ENCODE measurements around the gene RASAL1. TPM values are rescaled to one million over a fixed set of nuclear protein-coding genes. Genes with fewer than 3 reads are reported as not detected.

The RASAL1 gene
- total RNA-seq, 1 experiment from 2014 or later, result 8.1 TPM

DNA sequence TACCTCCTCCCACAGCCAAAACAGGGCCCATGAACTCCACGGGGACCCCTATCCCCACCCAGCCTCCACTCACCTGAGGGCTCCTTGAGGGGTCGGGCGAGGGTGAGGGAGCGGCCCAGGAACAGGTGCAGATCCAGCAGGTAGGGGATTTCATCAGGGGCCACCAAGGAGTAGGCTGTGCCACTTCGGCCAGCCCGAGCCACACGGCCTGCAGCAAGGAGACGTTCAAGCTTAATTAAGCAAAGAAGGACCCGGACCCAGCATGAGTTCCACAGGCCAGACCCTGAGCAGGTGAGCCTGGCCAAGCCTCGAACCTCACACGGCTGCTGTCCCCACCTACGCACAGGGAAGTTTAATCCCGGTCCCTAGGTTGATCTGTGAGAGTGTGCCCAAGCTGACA, 34.1 kb upstream of the RASAL1 start:
- CTCF ChIA-PET, result no interaction called here
- ATAC-seq (no peak), DNase-seq (ENCODE audit: low spot score) (no peak)
- Mint-ChIP-seq H3K4me1 (no peaks in the 10 kb centered on the region), H3K27ac (no peak overlapping the region), H3K27me3 (ENCODE audit: low read depth) (no peaks in the 10 kb centered on the region), H3K36me3 (peaks cover 65% of the 10 kb centered on the region), H3K4me3 (no peak overlapping the region), H3K9me3 (no peaks in the 10 kb centered on the region)
- POLR2A ChIA-PET, result no interaction called here
- TF ChIP-seq JUN (CRISPR knock-in tag; IDR thresholded peaks at IDR 0.05) (no peak), TEAD4 (CRISPR knock-in tag; IDR thresholded peaks at IDR 0.05) (no peak), ZNF121 (CRISPR knock-in tag; IDR thresholded peaks at IDR 0.05) (no peak), GTF2I (CRISPR knock-in tag; conservative IDR thresholded peaks at IDR 0.05) (no peak), MYBL2 (CRISPR knock-in tag; IDR thresholded peaks at IDR 0.05) (no peak), TEAD1 (CRISPR knock-in tag; IDR thresholded peaks at IDR 0.05) (no peak), SMAD3 (CRISPR knock-in tag; IDR thresholded peaks at IDR 0.05; ENCODE audit: borderline replicate concordance) (no peak), CTCF (IDR thresholded peaks at IDR 0.05) (no peak), ZNF423 (CRISPR knock-in tag; IDR thresholded peaks at IDR 0.05) (no peak), GRHL2 (CRISPR knock-in tag; IDR thresholded peaks at IDR 0.05; ENCODE audit: insufficient replicate concordance, severe bottlenecking) (no peak)
- TF ChIP-seq, protein P1, sequence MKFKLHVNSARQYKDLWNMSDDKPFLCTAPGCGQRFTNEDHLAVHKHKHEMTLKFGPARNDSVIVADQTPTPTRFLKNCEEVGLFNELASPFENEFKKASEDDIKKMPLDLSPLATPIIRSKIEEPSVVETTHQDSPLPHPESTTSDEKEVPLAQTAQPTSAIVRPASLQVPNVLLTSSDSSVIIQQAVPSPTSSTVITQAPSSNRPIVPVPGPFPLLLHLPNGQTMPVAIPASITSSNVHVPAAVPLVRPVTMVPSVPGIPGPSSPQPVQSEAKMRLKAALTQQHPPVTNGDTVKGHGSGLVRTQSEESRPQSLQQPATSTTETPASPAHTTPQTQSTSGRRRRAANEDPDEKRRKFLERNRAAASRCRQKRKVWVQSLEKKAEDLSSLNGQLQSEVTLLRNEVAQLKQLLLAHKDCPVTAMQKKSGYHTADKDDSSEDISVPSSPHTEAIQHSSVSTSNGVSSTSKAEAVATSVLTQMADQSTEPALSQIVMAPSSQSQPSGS (CRISPR knock-in tag; IDR thresholded peaks at IDR 0.05; ENCODE audit: borderline replicate concordance, low read depth), result no peak
- TF ChIP-seq, protein P2, sequence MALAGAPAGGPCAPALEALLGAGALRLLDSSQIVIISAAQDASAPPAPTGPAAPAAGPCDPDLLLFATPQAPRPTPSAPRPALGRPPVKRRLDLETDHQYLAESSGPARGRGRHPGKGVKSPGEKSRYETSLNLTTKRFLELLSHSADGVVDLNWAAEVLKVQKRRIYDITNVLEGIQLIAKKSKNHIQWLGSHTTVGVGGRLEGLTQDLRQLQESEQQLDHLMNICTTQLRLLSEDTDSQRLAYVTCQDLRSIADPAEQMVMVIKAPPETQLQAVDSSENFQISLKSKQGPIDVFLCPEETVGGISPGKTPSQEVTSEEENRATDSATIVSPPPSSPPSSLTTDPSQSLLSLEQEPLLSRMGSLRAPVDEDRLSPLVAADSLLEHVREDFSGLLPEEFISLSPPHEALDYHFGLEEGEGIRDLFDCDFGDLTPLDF (CRISPR knock-in tag; IDR thresholded peaks at IDR 0.05), result no peak
- TF ChIP-seq, protein P3, sequence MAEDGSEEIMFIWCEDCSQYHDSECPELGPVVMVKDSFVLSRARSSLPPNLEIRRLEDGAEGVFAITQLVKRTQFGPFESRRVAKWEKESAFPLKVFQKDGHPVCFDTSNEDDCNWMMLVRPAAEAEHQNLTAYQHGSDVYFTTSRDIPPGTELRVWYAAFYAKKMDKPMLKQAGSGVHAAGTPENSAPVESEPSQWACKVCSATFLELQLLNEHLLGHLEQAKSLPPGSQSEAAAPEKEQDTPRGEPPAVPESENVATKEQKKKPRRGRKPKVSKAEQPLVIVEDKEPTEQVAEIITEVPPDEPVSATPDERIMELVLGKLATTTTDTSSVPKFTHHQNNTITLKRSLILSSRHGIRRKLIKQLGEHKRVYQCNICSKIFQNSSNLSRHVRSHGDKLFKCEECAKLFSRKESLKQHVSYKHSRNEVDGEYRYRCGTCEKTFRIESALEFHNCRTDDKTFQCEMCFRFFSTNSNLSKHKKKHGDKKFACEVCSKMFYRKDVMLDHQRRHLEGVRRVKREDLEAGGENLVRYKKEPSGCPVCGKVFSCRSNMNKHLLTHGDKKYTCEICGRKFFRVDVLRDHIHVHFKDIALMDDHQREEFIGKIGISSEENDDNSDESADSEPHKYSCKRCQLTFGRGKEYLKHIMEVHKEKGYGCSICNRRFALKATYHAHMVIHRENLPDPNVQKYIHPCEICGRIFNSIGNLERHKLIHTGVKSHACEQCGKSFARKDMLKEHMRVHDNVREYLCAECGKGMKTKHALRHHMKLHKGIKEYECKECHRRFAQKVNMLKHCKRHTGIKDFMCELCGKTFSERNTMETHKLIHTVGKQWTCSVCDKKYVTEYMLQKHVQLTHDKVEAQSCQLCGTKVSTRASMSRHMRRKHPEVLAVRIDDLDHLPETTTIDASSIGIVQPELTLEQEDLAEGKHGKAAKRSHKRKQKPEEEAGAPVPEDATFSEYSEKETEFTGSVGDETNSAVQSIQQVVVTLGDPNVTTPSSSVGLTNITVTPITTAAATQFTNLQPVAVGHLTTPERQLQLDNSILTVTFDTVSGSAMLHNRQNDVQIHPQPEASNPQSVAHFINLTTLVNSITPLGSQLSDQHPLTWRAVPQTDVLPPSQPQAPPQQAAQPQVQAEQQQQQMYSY (CRISPR knock-in tag; IDR thresholded peaks at IDR 0.05), result no peak
- TF ChIP-seq, protein P4, sequence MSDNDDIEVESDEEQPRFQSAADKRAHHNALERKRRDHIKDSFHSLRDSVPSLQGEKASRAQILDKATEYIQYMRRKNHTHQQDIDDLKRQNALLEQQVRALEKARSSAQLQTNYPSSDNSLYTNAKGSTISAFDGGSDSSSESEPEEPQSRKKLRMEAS (CRISPR knock-in tag; IDR thresholded peaks at IDR 0.05), result no peak
- TF ChIP-seq, protein P5, sequence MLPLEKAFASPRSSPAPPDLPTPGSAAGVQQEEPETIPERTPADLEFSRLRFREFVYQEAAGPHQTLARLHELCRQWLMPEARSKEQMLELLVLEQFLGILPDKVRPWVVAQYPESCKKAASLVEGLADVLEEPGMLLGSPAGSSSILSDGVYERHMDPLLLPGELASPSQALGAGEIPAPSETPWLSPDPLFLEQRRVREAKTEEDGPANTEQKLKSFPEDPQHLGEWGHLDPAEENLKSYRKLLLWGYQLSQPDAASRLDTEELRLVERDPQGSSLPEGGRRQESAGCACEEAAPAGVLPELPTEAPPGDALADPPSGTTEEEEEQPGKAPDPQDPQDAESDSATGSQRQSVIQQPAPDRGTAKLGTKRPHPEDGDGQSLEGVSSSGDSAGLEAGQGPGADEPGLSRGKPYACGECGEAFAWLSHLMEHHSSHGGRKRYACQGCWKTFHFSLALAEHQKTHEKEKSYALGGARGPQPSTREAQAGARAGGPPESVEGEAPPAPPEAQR (CRISPR knock-in tag; IDR thresholded peaks at IDR 0.05), result no peak

- no peak for TF ChIP-seq ATF6 (CRISPR knock-in tag; IDR thresholded peaks at IDR 0.05)
- no peak for TF ChIP-seq CBFB (CRISPR knock-in tag; IDR thresholded peaks at IDR 0.05; ENCODE audit: low read depth)
- no peak for TF ChIP-seq ZNF416 (CRISPR knock-in tag; IDR thresholded peaks at IDR 0.05)
- TF ChIP-seq IRF2 (CRISPR knock-in tag; IDR thresholded peaks at IDR 0.05; ENCODE audit: borderline replicate concordance, low read depth), result no peak
- TF ChIP-seq ZBTB21 (CRISPR knock-in tag; IDR thresholded peaks at IDR 0.05; ENCODE audit: borderline replicate concordance), result no peak
- no peak for TF ChIP-seq RORB (CRISPR knock-in tag; IDR thresholded peaks at IDR 0.05)
- H3K4me1 Mint-ChIP-seq, result peaks cover 8% of the 10 kb centered on the region
- no peak overlapping the region for H3K4me3 Mint-ChIP-seq
- ATAC-seq (no peak), DNase-seq (ENCODE audit: low spot score) (no peak)
- no peaks in the 10 kb centered on the region for H3K27me3 Mint-ChIP-seq (ENCODE audit: low read depth)
- no peak overlapping the region for H3K27ac Mint-ChIP-seq
- ChIA-PET CTCF (interaction anchor here (0.6 kb wide), 1 partner anchor 32 kb away, joined by 3 read pairs; the partner anchor contains the start of gene RASAL1), POLR2A (interaction anchor here (0.6 kb wide), 2 partner anchors 15 to 38 kb away, joined by 3 read pairs; no protein-coding TSS in a partner anchor)
- H3K9me3 Mint-ChIP-seq, result no peaks in the 10 kb centered on the region
- peaks cover 55% of the 10 kb centered on the region for H3K36me3 Mint-ChIP-seq
These were observed 32.3 kb upstream of the RASAL1 start for GRCh38 chr12:113167868-113168267.
